Subcutaneous adipose tissue (tissue), 4 donors: Measurements from ENCODE around the gene MMEL1. TPM values are rescaled to one million over a fixed set of nuclear protein-coding genes. Genes with fewer than 3 reads are reported as not detected.

Experiments used
- CTCF ChIP-seq: fragments of 450-650 bp; IDR thresholded peaks from one replicate; pipeline ENCODE4 v1.5.1; 2016; ENCODE audit warnings: low read depth, mild to moderate bottlenecking, control low read depth, antibody characterized with exemption, moderate library complexity
- total RNA-seq, 4 donors: library from RNA; depleted of rRNA; stranded (reverse); fragments of >200 nt; gene quantifications; one replicate each; pipeline ENCODE4 v1.1.0, GENCODE V29; 2016

Gene MMEL1
- total RNA-seq, 4 donors from 2014 or later: 1.3 to 4.0 TPM; not detected in 2

- no peak for TF ChIP-seq CTCF
Measured at GRCh38 chr1:2627746-2628145, 5.1 kb downstream of the MMEL1 start.

- no peak for TF ChIP-seq CTCF
Measured at GRCh38 chr1:2625311-2625710, 7.5 kb downstream of the MMEL1 start.

GRCh38 chr1:2624735-2625300, 8.0 kb downstream of the MMEL1 start:
- no peak for TF ChIP-seq CTCF

- no peak for TF ChIP-seq CTCF
Measured at GRCh38 chr1:2623571-2624337, 9.1 kb downstream of the MMEL1 start.

- TF ChIP-seq CTCF: no peak
Measured at GRCh38 chr1:2617971-2618470, 14.8 kb downstream of the MMEL1 start.

GRCh38 chr1:2614145-2614544, 18.7 kb downstream of the MMEL1 start:
- no peak for TF ChIP-seq CTCF

- TF ChIP-seq CTCF: no peak
Measured at GRCh38 chr1:2612591-2613365, 20.0 kb downstream of the MMEL1 start.
